ENCODE measurements around the gene STPG3. TPM values are rescaled to one million over a fixed set of nuclear protein-coding genes. Genes with fewer than 3 reads are reported as not detected.

Gene STPG3
- total and polyA plus RNA-seq, 2 of the 13 experiments (the other 11 are each of a cell fraction or from before 2014, with no cell fraction given): not detected

DNA sequence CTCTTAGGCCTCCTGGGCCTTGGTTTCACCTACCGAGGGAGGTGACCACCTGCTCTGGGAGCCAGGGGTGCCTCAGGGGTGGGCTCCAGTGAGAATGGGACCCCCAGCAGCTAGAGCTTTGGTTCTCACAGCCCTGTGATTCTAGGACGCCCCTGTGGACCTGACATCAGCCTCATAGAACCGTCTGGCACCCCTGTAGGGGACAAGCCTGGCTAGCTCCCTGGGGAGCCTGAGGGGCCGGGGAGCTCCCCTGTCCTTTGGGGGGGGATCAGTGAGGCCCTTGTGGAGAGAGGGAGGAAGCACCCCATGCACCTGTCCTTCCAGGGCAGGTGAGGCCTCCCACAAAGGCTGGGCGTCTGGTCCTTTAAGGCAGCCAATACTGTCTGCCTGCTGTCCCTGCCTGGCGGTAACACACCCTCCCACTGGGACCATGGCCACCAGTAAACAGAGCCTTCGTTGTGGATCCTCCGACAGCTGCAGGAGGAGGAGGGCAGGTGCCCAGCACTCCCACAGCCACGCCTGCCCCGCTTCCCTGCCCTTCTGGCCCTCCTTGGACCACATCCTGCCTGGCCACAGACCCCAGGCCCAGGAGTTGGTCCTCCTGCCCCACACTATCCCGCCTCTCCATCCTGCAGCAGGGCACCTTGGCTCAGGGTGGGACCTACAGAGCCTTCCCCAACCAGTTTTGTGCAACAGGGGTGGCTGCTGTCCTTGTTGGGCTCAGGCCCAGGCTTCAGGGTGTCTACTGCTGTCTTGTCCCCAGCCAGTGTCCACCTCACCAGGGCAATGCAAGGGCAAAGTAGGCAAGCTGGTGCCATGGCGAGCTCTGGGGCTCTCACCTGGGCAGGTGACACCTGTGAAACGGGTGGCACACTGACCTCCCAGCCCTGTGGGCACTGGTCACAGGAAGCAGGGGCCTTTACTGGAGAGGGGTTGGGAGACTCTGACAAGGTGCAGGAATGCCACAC, 13.0 kb upstream of the STPG3 start (continued):
- no peak for TF ChIP-seq MZF1 (CRISPR knock-in tag; IDR thresholded peaks at IDR 0.05; ENCODE audit: borderline replicate concordance)
- no peak for TF ChIP-seq SMAD9 (CRISPR knock-in tag; IDR thresholded peaks at IDR 0.05)
- TF ChIP-seq ZNF749 (CRISPR knock-in tag; IDR thresholded peaks at IDR 0.05; ENCODE audit: borderline replicate concordance): no peak
- TF ChIP-seq ZNF672 (CRISPR knock-in tag; IDR thresholded peaks at IDR 0.05): no peak
- no peak for TF ChIP-seq NFRKB (IDR thresholded peaks at IDR 0.05)
- TF ChIP-seq ZBTB33 (CRISPR knock-in tag; IDR thresholded peaks at IDR 0.05): peak; percentile 96
- no peak for TF ChIP-seq FOXA1 (IDR thresholded peaks at IDR 0.05)
- TF ChIP-seq FOXA1 (CRISPR knock-in tag; IDR thresholded peaks at IDR 0.05): peak; percentile 60
- no peak for TF ChIP-seq SCMH1 (CRISPR knock-in tag; IDR thresholded peaks at IDR 0.05; ENCODE audit: borderline replicate concordance)
- TF ChIP-seq ZMAT3 (CRISPR knock-in tag; conservative IDR thresholded peaks at IDR 0.05): no peak
- TF ChIP-seq ZNF24 (IDR thresholded peaks at IDR 0.05): no peak
- TF ChIP-seq ZNF17 (CRISPR knock-in tag; IDR thresholded peaks at IDR 0.05): no peak
- TF ChIP-seq HMGA1 (CRISPR knock-in tag; conservative IDR thresholded peaks at IDR 0.05): no peak
- TF ChIP-seq IRF1 (CRISPR knock-in tag; IDR thresholded peaks at IDR 0.05; ENCODE audit: low read depth): no peak
- peak; percentile 25 for TF ChIP-seq XRCC5 (optimal IDR thresholded peaks at IDR 0.05; ENCODE audit: low read length)
- TF ChIP-seq CREB3 (CRISPR knock-in tag; IDR thresholded peaks at IDR 0.05): no peak
- 0 out of 2 replicates have a peak, but pooled peaks have one; percentile 18 for TF ChIP-seq HNF1B (CRISPR knock-in tag; IDR thresholded peaks at IDR 0.05)
- peak; percentile 39; the same call in 1 of the 2 replicates for TF ChIP-seq SAP130 (CRISPR knock-in tag; IDR thresholded peaks at IDR 0.05; ENCODE audit: low read depth)
- no peak for TF ChIP-seq HDAC1 (CRISPR knock-in tag; IDR thresholded peaks at IDR 0.05)
- 0 out of 2 replicates have a peak, but pooled peaks have one; percentile 10 for TF ChIP-seq CTCF (CRISPR knock-in tag; IDR thresholded peaks at IDR 0.05)
- TF ChIP-seq TAF1 (CRISPR knock-in tag; IDR thresholded peaks at IDR 0.05): 0 out of 2 replicates have a peak, but pooled peaks have one; percentile 15
- no peak for TF ChIP-seq BRF2 (CRISPR knock-in tag; IDR thresholded peaks at IDR 0.05)

All from HepG2 (cell line).